Measurements from ENCODE around the gene IGFL2.
"Not testable (repeated sequence)": the region's sequence is repeated elsewhere in the genome, so short reads cannot be mapped to it uniquely, and the experiment has no call there.

Gene IGFL2

GRCh38 chr19:46207858-46208257 lies 59.8 kb downstream of the IGFL2 start:
- FAIRE-seq, result peak; percentile 18

GRCh38 chr19:46209051-46209450 lies 61.0 kb downstream of the IGFL2 start:
- FAIRE-seq (no peak), DNase-seq (ENCODE audit: low spot score) (no peak)

More at GRCh38 chr19:46207858-46208257, 59.8 kb downstream of the IGFL2 start:
- not testable (repeated sequence) for DNase-seq (ENCODE audit: low spot score)

DNA sequence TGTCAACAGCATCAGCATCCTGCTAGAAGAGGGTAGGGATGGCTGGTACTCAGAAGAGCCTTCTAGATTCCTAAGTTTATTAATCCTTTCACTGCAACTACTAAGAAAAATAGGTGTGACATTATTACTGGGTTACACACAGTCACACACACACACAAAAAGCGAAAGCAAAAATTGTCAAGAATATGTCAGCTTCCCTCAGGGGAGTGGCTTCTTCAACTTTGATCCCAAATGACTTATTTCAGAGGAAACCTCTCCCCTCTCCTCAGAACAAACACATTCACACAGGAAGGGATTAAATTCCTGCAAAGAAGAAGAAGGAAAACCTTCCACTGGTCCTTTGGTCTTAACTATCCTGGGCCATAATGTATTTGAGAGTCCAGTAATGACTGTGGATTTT lies 61.4 kb downstream of the IGFL2 start:
- FAIRE-seq (no peak), DNase-seq (ENCODE audit: low spot score) (no peak)

DNA sequence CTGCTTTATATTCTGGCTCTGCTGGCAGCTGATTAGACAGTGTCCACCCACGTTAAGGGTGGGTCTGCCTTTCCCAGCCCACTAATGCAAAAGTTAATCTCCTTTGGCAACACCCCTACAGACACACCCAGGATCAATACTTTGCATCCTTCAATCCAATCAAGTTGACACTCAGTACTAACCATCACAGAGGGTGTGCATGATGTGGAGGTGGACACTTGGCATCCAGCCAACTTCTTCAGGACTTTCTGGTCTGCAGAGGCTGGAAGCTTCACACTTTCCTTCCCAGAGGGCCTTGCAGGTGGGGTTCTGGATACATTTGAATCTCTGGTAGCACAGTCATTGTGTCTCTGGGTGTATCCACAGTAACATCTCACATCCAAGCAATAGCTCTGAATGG lies 62.6 kb downstream of the IGFL2 start:
- no peak for FAIRE-seq
- no peak for DNase-seq (ENCODE audit: low spot score)
